ENCODE data around the gene IL20RA.

- TF ChIP-seq GATA1 (IDR thresholded peaks at IDR 0.05; ENCODE audit: low read depth, low read length) (no peak), POLR2A (IDR thresholded peaks at IDR 0.05; ENCODE audit: low read length) (no peak)
Measured at GRCh38 chr6:137070303-137070702, 25.5 kb upstream of the IL20RA start.

All from erythroblast (primary cell).